B cell (primary cell): ENCODE data around the gene PRKACA.
A peak's percentile ranks its signal among the peaks of the same experiment; 100 is the strongest.

Experiments
- CTCF ChIP-seq: fragments of 200-600 bp; IDR thresholded peaks from one replicate; pipeline ENCODE4 v1.8.0; 2022; ENCODE audit warnings: antibody characterized with exemption, mild to moderate bottlenecking
- EZH2 ChIP-seq: IDR thresholded peaks from 2 replicates; pipeline ENCODE4 v1.6.1; 2012; ENCODE audit warnings: borderline replicate concordance, low read depth, mild to moderate bottlenecking, moderate library complexity, low read length; ENCODE audit not compliant: insufficient read depth, poor library complexity, severe bottlenecking

DNA sequence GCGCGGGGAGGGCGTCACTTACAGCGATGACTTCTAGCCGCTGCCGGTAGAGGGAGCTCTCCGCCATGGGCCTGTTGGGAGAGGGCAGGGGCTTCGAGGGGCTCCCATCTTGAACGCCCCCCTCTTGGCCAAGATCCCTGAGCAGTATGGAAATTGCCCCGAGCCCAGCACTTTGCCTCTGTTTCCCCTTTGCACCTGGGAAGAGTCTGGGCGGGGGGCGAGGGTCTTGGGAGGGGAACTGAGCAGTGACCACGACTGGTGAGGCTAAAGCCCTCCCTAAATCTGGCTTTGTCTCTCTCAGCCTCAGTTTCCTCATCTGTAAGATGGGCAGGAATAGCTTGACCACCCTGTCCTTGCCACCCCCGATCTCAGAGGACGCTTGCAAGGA, 58.5 kb downstream of the PRKACA start:
- TF ChIP-seq CTCF: peak; percentile 81
- TF ChIP-seq EZH2: no peak
